SKM-1 treated with dmso at 0.1 percent for 144 hours (cell line): ENCODE measurements around the gene TBX2.

ENCODE experiments used
- DNase-seq: peaks from one replicate; lab custom pipeline; 2025; ENCODE audit not compliant: unreplicated experiment; lab: John Stamatoyannopoulos, UW

Gene TBX2

GRCh38 chr17:61401389-61402072 lies 1.9 kb downstream of the TBX2 start:
- no peak for DNase-seq

- DNase-seq, result no peak
Measured at GRCh38 chr17:61402073-61402541, 2.5 kb downstream of the TBX2 start.

GRCh38 chr17:61402978-61403800 lies 3.5 kb downstream of the TBX2 start:
- DNase-seq, result no peak

DNA sequence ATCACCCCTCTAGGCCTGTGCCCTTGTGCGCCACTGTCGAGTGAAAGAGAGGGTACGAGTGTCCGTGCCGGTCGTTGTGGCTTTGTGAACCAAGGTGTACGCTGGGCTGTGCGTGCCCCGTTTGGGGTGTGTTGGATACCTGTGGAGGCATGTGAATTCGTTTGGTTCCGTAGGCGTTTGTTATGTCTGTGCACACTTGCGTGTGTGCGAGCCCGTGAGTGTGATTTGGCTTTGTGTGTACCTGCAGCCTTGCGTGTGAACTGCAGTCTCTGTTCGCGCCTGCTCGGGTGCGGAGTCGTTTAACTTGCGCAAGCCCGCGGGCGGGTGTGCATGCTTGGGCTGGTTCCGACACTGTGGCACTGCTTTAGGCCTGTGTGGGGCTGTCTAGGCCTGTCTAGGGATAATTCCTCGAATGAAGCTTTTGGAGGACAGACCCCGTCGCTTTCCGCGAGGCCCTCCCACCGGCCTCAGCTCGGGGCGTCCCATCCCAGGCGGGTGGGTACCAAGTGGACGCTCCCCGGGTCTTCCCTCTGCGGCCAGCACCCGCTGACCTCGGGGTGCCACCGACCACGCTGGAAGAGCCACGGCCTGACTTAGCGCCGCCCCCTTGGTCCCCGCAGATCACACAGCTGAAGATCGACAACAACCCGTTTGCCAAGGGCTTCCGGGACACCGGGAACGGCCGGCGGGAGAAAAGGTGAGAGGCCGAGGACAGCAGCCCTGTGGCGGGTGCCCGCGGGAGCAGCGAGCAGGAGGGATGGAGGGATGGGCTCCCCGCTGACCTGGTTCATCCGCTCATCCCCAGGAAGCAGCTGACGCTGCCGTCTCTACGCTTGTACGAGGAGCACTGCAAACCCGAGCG lies 4.4 kb downstream of the TBX2 start:
- no peak for DNase-seq

GRCh38 chr17:61404663-61404912 lies 4.9 kb downstream of the TBX2 start:
- DNase-seq, result no peak

- no peak for DNase-seq
Measured at GRCh38 chr17:61404913-61405685, 5.5 kb downstream of the TBX2 start.

DNA sequence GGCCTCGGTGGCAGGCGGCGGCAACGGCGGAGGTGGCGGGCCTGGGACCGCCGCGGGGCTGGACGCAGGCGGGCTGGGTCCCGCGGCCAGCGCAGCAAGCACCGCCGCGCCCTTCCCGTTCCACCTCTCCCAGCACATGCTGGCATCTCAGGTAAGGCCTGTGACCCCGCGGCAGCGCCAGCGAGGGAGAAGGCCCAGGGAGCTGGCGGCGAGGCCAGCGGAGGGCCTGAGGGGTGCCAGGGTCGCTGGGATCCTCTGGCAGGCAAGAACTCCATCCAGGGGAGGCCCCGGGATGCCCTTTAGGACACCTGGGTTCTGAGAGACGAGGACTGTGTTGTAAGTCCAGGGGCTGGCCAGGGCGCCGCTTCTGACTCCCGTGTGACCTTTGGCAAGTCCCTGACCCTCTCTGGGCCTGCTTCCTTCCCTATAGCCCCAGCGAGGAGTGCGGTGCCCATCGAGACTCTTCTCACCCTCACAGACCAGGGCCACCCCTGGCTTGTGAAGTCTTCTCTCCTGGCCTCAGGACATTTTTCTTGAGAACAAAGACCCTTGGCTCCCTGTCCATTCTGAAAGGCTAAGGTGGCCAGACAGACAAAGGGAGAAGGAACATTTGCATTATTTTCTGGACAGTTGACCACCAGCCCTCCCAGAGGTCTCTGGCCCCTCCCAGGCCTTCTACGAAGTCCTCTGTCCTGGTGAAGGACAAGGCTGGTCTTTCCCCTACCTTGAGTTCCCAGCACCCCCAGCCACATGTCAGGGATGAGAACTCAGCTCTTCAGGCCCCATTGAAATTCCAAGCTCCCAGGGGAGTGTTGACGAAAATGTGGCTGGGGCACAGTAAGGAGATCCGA lies 6.3 kb downstream of the TBX2 start:
- no peak for DNase-seq

DNA sequence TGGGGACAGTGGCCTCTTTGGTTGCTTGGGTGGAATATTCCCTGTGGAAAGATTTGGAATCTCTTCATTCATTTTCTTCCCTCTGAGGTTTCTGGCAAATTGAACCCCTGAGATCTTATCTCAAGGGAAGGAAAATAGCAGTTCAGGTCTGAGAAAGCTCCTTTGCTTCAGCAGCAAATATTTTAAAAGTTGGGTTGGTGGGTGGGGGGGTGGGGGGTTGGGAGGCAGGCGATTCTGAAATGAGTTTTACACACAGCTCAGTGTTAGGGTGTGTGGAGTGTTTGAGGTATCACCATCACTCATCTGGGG lies 6.8 kb downstream of the TBX2 start:
- DNase-seq, result no peak

GRCh38 chr17:61406971-61407911 lies 7.6 kb downstream of the TBX2 start:
- DNase-seq, result no peak

- DNase-seq, result no peak
Measured at GRCh38 chr17:61408151-61409041, 8.8 kb downstream of the TBX2 start.

DNA sequence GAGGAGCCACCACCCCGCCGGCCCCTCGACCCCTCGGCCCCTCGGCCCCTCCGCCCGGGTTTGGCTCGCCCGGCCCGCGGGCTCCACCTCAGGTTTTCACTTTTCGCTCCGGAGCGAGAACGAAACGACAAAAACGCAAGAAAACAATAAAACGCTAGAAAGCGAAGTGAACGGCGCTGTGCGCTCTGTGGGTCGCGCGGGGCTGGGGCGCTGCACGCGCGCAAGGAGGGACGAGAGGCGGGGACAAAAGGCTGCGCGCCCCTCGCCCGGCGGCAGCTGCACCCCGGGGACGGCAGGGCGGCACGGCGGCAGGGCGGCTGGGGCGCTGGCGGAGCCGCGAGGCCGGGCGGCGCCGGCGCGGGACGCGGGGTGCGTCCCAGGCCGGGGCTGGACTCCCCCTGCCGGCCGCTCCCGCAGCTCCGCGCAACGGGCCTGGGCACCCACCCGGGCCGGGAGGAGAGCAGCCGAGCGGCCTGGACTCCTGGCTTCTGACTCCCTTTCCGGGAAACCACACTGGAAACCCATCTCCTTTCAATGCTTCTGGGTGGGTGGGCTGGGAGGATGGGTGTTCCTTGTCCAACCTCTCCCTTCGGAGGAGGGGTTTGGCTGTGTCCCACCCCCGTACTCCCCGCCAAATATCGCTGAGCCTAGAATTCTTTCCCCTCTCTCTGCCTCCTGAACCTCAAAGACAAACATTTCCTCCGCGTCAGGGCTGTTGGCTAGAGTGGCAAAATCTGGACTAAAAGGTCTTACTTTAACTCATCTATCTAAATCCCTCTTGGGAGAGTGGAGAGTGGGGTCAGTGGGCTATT lies 9.9 kb downstream of the TBX2 start:
- peak; percentile 56 for DNase-seq

DNA sequence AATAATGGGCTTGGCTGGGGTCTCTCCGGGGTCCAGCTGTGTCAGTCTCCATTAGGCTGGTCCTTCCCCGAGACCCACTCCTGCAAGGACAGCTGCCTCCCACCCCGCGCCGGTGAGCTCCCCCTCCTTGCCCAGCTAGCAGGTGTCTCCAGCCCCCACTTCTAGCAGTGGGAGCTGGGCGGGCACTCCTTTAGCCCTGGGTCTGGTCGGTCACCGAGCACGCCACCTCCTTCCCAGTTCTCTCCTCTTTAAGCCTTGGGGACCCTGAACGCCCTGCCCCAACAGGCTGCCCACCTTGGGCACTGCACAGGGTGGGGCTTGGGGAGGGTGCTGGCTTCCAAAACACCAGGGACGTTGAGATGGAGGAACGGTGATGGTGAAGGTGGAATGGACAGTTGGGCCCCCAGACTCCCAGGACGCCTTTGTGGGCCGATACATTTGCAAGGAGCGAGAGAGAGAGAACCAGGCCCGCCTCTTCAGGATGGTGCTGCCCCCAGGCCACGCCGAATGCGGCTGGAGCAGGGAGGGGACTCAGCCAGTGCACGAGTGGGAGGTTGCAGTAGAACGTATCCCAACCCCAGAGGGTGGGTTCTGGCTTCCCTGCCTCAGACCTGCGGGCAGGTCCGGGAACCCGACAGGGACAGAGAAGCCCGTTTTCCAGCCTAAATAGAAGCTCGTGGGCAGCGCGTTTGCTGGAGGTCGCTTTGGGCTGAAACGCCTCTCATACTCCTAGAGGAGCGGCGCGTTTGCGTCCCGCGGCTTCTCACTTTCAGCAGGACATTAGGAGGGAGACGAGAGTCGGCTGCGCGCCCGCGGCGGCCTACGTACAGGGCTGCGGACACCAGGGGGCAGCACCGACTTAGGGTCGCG lies 10.7 kb downstream of the TBX2 start:
- no peak for DNase-seq

- DNase-seq, result no peak
Measured at GRCh38 chr17:61411011-61411260, 11.3 kb downstream of the TBX2 start.

DNA sequence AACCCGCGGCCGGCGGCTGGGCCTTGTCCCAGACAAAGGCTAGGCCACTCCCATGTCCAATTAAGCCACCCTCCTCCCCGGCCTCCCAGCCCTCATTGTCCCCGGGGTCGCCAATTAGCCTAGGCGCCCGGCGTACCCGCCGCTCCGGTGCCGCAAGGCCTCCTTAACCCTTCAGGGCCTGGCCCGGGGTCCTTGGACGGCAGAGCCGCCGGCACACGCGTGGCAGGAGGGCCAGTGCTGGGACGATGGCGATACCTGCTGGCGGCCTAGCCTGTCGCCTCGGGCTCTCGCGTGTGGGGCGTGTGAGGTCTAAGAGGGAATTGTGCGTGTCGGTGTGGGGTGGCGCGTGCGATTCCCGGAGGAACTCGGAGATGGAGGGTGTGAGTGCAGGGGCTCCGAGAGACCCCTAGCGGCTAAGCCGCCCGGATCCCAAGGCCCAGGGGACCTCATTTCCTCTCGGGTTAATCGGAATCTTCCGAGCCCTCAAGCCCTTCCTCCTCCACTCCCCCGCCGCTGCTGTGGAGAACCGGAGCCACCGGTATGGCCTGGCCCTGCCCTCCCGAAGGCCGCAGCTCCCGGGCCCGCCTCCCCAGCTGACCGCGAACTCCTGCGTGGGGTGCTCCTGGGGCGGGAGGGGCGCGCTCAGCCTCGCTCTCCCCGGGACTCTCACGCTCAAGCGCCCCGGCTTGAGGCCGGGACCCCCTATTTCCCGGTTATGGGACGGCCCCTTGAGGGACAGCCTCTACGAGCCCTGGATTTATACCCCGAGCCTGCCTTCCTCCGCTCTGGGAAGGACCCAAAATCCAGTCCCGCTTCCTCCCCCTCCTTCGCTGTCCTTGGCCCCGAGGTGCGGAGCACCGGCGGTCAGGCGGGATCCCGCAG lies 11.9 kb downstream of the TBX2 start:
- DNase-seq, result no peak

DNA sequence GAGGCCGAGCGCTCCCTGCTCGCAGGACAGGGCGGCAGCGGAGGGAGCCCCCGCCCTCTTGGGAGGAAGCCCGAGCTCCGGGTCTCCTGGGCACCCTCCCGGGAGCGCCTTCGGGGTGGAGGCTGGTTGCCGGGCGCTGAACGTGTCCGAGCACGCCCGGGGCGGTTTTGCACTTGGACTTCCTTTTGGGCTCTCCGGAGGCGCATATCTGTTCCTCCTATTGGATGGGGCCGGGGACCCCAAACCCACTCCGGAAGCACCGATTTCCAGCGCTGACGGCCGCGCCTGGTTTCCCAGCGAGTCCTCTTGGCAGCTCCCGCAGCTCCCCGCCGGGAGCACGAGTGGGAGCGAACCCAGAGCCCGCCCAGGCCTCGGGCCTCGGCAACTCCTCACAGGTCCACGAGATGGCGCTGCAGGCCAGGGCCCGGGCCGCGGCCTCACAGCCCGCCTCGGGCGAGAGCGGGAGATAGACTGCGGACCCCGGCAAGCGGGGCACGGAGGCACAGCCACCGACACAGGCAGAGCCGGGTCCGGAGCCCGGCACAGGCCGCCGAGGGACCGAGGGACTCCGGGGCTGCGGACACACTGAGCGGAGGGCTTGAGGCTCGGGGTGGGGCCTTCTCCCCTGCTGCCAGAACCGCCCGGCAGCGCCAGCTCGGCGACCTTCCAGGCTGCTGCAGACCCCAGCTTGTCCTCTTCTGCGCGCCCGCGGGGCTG lies 12.7 kb downstream of the TBX2 start:
- peak; percentile 82 for DNase-seq
